H1 (cell line): Measurements from ENCODE around the gene SIRT5. TPM values are rescaled to one million over a fixed set of nuclear protein-coding genes. Genes with fewer than 3 reads are reported as not detected.

Source experiments
- CTCF ChIA-PET: fragments of 300-600 bp; sonication (Branson Sonifier 250); formaldehyde crosslinking; loops from one replicate; lab custom pipeline; 2021; ENCODE audit not compliant: partially characterized antibody; lab: Charles Lee
- POLR2A ChIA-PET: fragments of 300-600 bp; sonication (Branson Sonifier 250); formaldehyde crosslinking; loops from one replicate; lab custom pipeline; 2021; ENCODE audit warnings: inconsistent platforms; ENCODE audit not compliant: partially characterized antibody; lab: Charles Lee
- DNase-seq, 2 experiments: peaks; one replicate each; pipeline versions ENCODE4 v3.0.0 to v3.0.0-alpha.2; 2010 to 2022; ENCODE audit warnings: low spot score in 2 of 2, low read depth in 1 of 2, mixed read lengths in 1 of 2
- FAIRE-seq: peaks from 2 replicates; lab custom pipeline; 2011; peaks lifted over from hg19 to GRCh38; lab: Jason Lieb, UNC
- H2AFZ ChIP-seq: 2 replicates; pipeline ENCODE4 v1.8.1; 2012; ENCODE audit warnings: low read length, inconsistent platforms
- H2AK5ac ChIP-seq: 2 replicates; pipeline ENCODE4 v1.6.1; 2013; ENCODE audit warnings: low read depth, low read length
- H2BK120ac ChIP-seq: replicated peaks from 2 replicates; pipeline ENCODE3; 2013; ENCODE audit warnings: low read depth, low read length, inconsistent platforms
- H2BK12ac ChIP-seq: 2 replicates; pipeline ENCODE4 v1.6.1; 2013; ENCODE audit warnings: low read depth, low read length
- H2BK15ac ChIP-seq: 2 replicates; pipeline ENCODE4 v1.6.1; 2013; ENCODE audit warnings: low read length
- H2BK20ac ChIP-seq: 2 replicates; pipeline ENCODE4 v1.6.1; 2013; ENCODE audit warnings: low read length
- H2BK5ac ChIP-seq: 2 replicates; pipeline ENCODE4 v1.6.1; 2013; ENCODE audit warnings: low read depth, low read length
- H3K14ac ChIP-seq: 2 replicates; pipeline ENCODE4 v1.6.1; 2013; ENCODE audit warnings: inconsistent platforms; ENCODE audit not compliant: insufficient read length
- H3K18ac ChIP-seq: 2 replicates; pipeline ENCODE4 v1.6.1; 2013; ENCODE audit warnings: low read length; ENCODE audit errors: extremely low read depth
- H3K23ac ChIP-seq: 2 replicates; pipeline ENCODE4 v1.6.1; 2013; ENCODE audit warnings: inconsistent platforms; ENCODE audit not compliant: insufficient read length
- H3K23me2 ChIP-seq: 2 replicates; pipeline ENCODE4 v1.6.1; 2013; ENCODE audit warnings: low read depth, low read length
- H3K27ac ChIP-seq: 2 replicates; pipeline ENCODE4 v1.6.1; 2011; ENCODE audit warnings: low read depth, low read length, inconsistent platforms
- H3K27me3 ChIP-seq, 4 experiments: replicated peaks in 1 of 4; 1 replicate in 1 of 4; 2 replicates in 3 of 4; pipeline versions ENCODE4 v1.6.1 to v1.8.1; 2011 to 2013; ENCODE audit warnings: low read length in 3 of 4, mild to moderate bottlenecking in 3 of 4, inconsistent platforms in 2 of 4, mixed read lengths in 2 of 4, moderate library complexity in 1 of 4; ENCODE audit not compliant: control insufficient read depth in 3 of 4, insufficient read depth in 3 of 4; ENCODE audit errors: extremely low read depth in 1 of 4
- H3K36me3 ChIP-seq, 4 experiments: 2 replicates each; pipeline versions ENCODE4 v1.6.1 to v1.8.1; 2011 to 2013; ENCODE audit warnings: mild to moderate bottlenecking in 4 of 4, low read length in 3 of 4, moderate library complexity in 2 of 4, control low read depth in 1 of 4, inconsistent platforms in 1 of 4; ENCODE audit not compliant: insufficient read depth in 4 of 4, control insufficient read depth in 2 of 4
- H3K4ac ChIP-seq: replicated peaks from 2 replicates; pipeline ENCODE3; 2013; ENCODE audit warnings: low read length, low read depth, mixed read lengths, inconsistent platforms; ENCODE audit not compliant: insufficient read length
- H3K4me1 ChIP-seq, 4 experiments: replicated peaks in 1 of 4; 1 replicate in 1 of 4; 2 replicates in 3 of 4; pipeline versions ENCODE4 v1.6.1 to v1.8.1; 2011 to 2013; ENCODE audit warnings: low read length in 3 of 4, inconsistent platforms in 2 of 4, mixed read lengths in 1 of 4; ENCODE audit not compliant: insufficient read depth in 4 of 4, control insufficient read depth in 3 of 4
- H3K4me2 ChIP-seq, 2 experiments: 2 replicates each; pipeline versions ENCODE4 v1.6.1 to v1.8.1; 2011 to 2013; ENCODE audit warnings: low read depth in 2 of 2, low read length in 2 of 2, control low read depth in 1 of 2, inconsistent platforms in 1 of 2, mild to moderate bottlenecking in 1 of 2; ENCODE audit not compliant: insufficient read depth in 1 of 2
- H3K4me3 ChIP-seq, 4 experiments: fragments of 200-600, 300-600 bp in 1 of 4; sonication (generic), shearing (Covaris generic), sonication (Bioruptor Twin) in 1 of 4; 2 replicates each; pipeline versions ENCODE4 v1.5.1 to v1.8.1; 2011 to 2016; ENCODE audit warnings: low read length in 4 of 4, low read depth in 3 of 4, control low read depth in 2 of 4, inconsistent platforms in 2 of 4, mild to moderate bottlenecking in 2 of 4, mixed read lengths in 1 of 4, moderate library complexity in 1 of 4; ENCODE audit not compliant: insufficient read depth in 2 of 4; ENCODE audit errors: extremely low read depth in 1 of 4
- H3K56ac ChIP-seq: replicated peaks from 2 replicates; pipeline ENCODE3; 2013; ENCODE audit warnings: low read depth, mild to moderate bottlenecking, mixed read lengths, low read length, inconsistent platforms; ENCODE audit not compliant: insufficient read length
- H3K79me1 ChIP-seq: 2 replicates; pipeline ENCODE4 v1.6.1; 2013; ENCODE audit warnings: low read depth, low read length, control low read depth
- H3K79me2 ChIP-seq, 2 experiments: 2 replicates each; pipeline versions ENCODE4 v1.6.1 to v1.8.1; 2012 to 2013; ENCODE audit warnings: low read length in 2 of 2, mild to moderate bottlenecking in 2 of 2, inconsistent platforms in 1 of 2; ENCODE audit not compliant: insufficient read depth in 2 of 2, control insufficient read depth in 1 of 2
- H3K9ac ChIP-seq, 4 experiments: replicated peaks in 1 of 4; 1 replicate in 1 of 4; 2 replicates in 3 of 4; pipeline versions ENCODE4 v1.6.1 to v1.8.1; 2011 to 2013; ENCODE audit warnings: low read depth in 3 of 4, low read length in 3 of 4, control low read depth in 2 of 4, mild to moderate bottlenecking in 2 of 4, moderate library complexity in 2 of 4, inconsistent platforms in 1 of 4; ENCODE audit errors: extremely low read depth in 1 of 4
- H3K9me3 ChIP-seq, 2 experiments: 2 replicates each; pipeline versions ENCODE4 v1.6.1 to v1.8.1; 2012 to 2013; ENCODE audit warnings: mild to moderate bottlenecking in 2 of 2, moderate library complexity in 2 of 2, control low read depth in 1 of 2, inconsistent platforms in 1 of 2, low read depth in 1 of 2, low read length in 1 of 2, mixed read lengths in 1 of 2; ENCODE audit not compliant: insufficient read depth in 2 of 2
- H4K20me1 ChIP-seq, 2 experiments: replicated peaks in 1 of 2; 2 replicates each; pipeline versions ENCODE3 to v1.8.1; 2011 to 2013; ENCODE audit warnings: inconsistent platforms in 2 of 2, low read length in 2 of 2, mild to moderate bottlenecking in 1 of 2; ENCODE audit not compliant: insufficient read depth in 2 of 2, control insufficient read depth in 1 of 2
- H4K5ac ChIP-seq: 2 replicates; pipeline ENCODE4 v1.6.1; 2013; ENCODE audit warnings: low read length, low read depth, mixed read lengths, inconsistent platforms; ENCODE audit not compliant: insufficient read length
- H4K8ac ChIP-seq: 2 replicates; pipeline ENCODE4 v1.8.0; 2013; ENCODE audit warnings: mild to moderate bottlenecking, moderate library complexity, low read length, inconsistent platforms; ENCODE audit not compliant: insufficient read depth; ENCODE audit errors: extremely low read depth
- H4K91ac ChIP-seq: replicated peaks from 2 replicates; pipeline ENCODE3; 2013; ENCODE audit warnings: low read length, mixed read lengths, inconsistent platforms; ENCODE audit not compliant: insufficient read length
- CEBPB ChIP-seq: IDR thresholded peaks from 2 replicates; pipeline ENCODE4 v1.6.1; 2012; ENCODE audit warnings: low read depth, low read length
- CHD1 ChIP-seq: IDR thresholded peaks from 2 replicates; pipeline ENCODE4 v1.6.1; 2012; ENCODE audit warnings: low read depth, low read length, improper control_type of control experiment
- CHD2 ChIP-seq: IDR thresholded peaks from 2 replicates; pipeline ENCODE4 v1.6.1; 2012; ENCODE audit warnings: low read length, improper control_type of control experiment
- EZH2 ChIP-seq: fragments of 200-600 bp; sonication (generic); IDR thresholded peaks from 2 replicates; pipeline ENCODE4 v1.7.1; 2012; ENCODE audit warnings: low read depth, mild to moderate bottlenecking, moderate library complexity, low read length, inconsistent platforms; ENCODE audit not compliant: severe bottlenecking
- GABPA ChIP-seq: IDR thresholded peaks from 2 replicates; pipeline ENCODE4 v1.6.1; 2011; ENCODE audit warnings: mild to moderate bottlenecking, low read length, moderate library complexity, borderline replicate concordance; ENCODE audit not compliant: insufficient read depth
- GTF2F1 ChIP-seq: IDR thresholded peaks from 2 replicates; pipeline ENCODE4 v1.6.1; 2012; ENCODE audit warnings: low read depth, low read length, improper control_type of control experiment, borderline replicate concordance
- HDAC2 ChIP-seq, 2 experiments: fragments of 300-600 bp in 1 of 2; sonication (generic) in 1 of 2; IDR thresholded peaks; 2 replicates each; pipeline ENCODE4 v1.6.1; 2011 to 2012; ENCODE audit warnings: low read depth in 2 of 2, low read length in 2 of 2, mild to moderate bottlenecking in 2 of 2, moderate library complexity in 2 of 2, borderline replicate concordance in 1 of 2, inconsistent platforms in 1 of 2
- KDM4A ChIP-seq: IDR thresholded peaks from one replicate; pipeline ENCODE4 v1.7.1; 2012; ENCODE audit warnings: low read depth, mild to moderate bottlenecking, moderate library complexity, low read length, inconsistent platforms; ENCODE audit not compliant: severe bottlenecking
- RXRA ChIP-seq: IDR thresholded peaks from 2 replicates; pipeline ENCODE4 v1.6.1; 2011; ENCODE audit warnings: low read depth, mild to moderate bottlenecking, low read length, moderate library complexity; ENCODE audit not compliant: insufficient read depth
- SAP30 ChIP-seq: fragments of 300-600 bp; sonication (generic); IDR thresholded peaks from 2 replicates; pipeline ENCODE4 v1.7.1; 2012; ENCODE audit warnings: low read length, moderate library complexity, mild to moderate bottlenecking, inconsistent platforms; ENCODE audit not compliant: insufficient read depth, insufficient replicate concordance
- SIRT6 ChIP-seq: IDR thresholded peaks from one replicate; pipeline ENCODE4 v1.7.1; 2012; ENCODE audit warnings: low read length, inconsistent platforms
- SP4 ChIP-seq: IDR thresholded peaks from 2 replicates; pipeline ENCODE4 v1.6.1; 2012; ENCODE audit warnings: low read length, inconsistent platforms
- SUZ12 ChIP-seq: fragments of 200-600 bp; sonication (generic); IDR thresholded peaks from 2 replicates; pipeline ENCODE4 v1.6.1; 2012; ENCODE audit warnings: mild to moderate bottlenecking, inconsistent platforms, low read length, moderate library complexity, mixed read lengths
- ZNF274 ChIP-seq: IDR thresholded peaks from 2 replicates; pipeline ENCODE4 v1.7.0; 2012; ENCODE audit warnings: low read length, borderline replicate concordance; ENCODE audit errors: extremely low read depth
- WGBS, 2 experiments: shearing (Covaris generic) in 1 of 2; methylation state at CpG; one replicate each; pipeline versions ENCODE4 v1.1.6 to v1.1.7; 2013 to 2015; ENCODE audit warnings: low lambda C conversion rate in 2 of 2, mixed read lengths in 2 of 2, inconsistent platforms in 1 of 2, low coverage in 1 of 2, missing lambda C conversion rate in 1 of 2; ENCODE audit not compliant: insufficient replicate concordance in 2 of 2, insufficient coverage in 1 of 2, insufficient read length in 1 of 2; ENCODE audit errors: extremely low coverage in 1 of 2, missing lambda C conversion rate in 1 of 2; 5-methylcytosine and 5-hydroxymethylcytosine counted together
- polyA plus RNA-seq, 7 experiments: library from polyadenylated mRNA; depleted of rRNA in 3 of 7; stranded (reverse) in 5 of 7; unstranded in 2 of 7; fragments of >200 nt in 5 of 7; fragments of 200-250 nt in 2 of 7; gene quantifications; 1 replicate in 5 of 7; 2 replicates in 1 of 7; 4 replicates in 1 of 7; pipeline versions ENCODE4 v1.2.1 to v1.2.3, GENCODE V29; 2011 to 2013; ENCODE audit warnings: missing spikeins in 2 of 7, mixed read lengths in 2 of 7
- total RNA-seq: library from RNA; stranded (reverse); fragmentation: NEBNext Ultra II Directional; extraction: Animal tissue kit (Norgen Biotek cat#: 25700); gene quantifications from 2 replicates; pipeline ENCODE4 v1.2.1, GENCODE V29; 2021

SIRT5 gene
- total and polyA plus RNA-seq, 2 of the 8 experiments (the other 6 are each of a cell fraction or from before 2014, with no cell fraction given) = 7.4 to 14.7 TPM

DNA sequence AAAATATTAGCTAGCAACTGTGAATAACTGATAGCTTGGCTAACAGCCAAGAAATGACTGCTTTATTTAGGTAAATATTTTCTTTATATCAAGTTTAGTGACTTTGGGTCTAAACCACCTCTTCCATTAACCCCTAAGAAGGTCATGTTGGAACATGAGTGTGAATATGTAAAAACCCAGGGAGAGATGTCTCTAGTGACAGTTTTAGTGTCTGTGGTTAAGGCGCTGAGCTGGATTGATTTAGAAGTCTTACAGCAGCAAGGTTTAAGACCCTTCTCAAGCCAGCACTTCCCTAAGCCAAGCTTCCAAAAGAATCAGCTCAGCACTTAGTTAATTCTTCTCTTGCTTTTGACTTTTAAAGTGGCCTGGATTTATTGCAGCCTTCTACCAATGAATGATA is 11.4 kb upstream of the SIRT5 start:
- Histone ChIP-seq H4K91ac (no peak overlapping the region), H3K9me3 (no peaks in the 10 kb centered on the region), H3K79me1 (no peaks in the 10 kb centered on the region), H3K27me3 (no peaks in the 10 kb centered on the region), H4K20me1 (no peaks in the 10 kb centered on the region), H3K14ac (no peak overlapping the region), H2BK5ac (no peak overlapping the region), H3K23me2 (no peaks in the 10 kb centered on the region), H3K4me2 (no peak overlapping the region), H2BK12ac (no peak overlapping the region), H3K18ac (no peak overlapping the region), H2BK120ac (no peak overlapping the region), H2AFZ (no peak overlapping the region), H3K4me3 (no peak overlapping the region), H3K56ac (no peak overlapping the region), H3K23ac (no peak overlapping the region), H3K9ac (no peak overlapping the region), H3K4me1 (no peaks in the 10 kb centered on the region; a peak in 1 of 7 replicates), H2BK15ac (no peak overlapping the region), H4K5ac (no peak overlapping the region), H2BK20ac (no peak overlapping the region), H3K36me3 (no peaks in the 10 kb centered on the region), H3K27ac (no peak overlapping the region), H3K79me2 (no peaks in the 10 kb centered on the region), H3K4ac (no peak overlapping the region), H4K8ac (no peak overlapping the region), H2AK5ac (no peak overlapping the region)
- ChIA-PET POLR2A (interaction anchor here (1.2 to 4.8 kb wide), 3 partner anchors 9 to 141 kb away, joined by 4 to 16 read pairs (median 7); partner anchors contain the start of gene SIRT5), CTCF (interaction anchor here (1.1 to 3.4 kb wide), 4 partner anchors 10 to 118 kb away, joined by 3 to 24 read pairs (median 4); partner anchors contain the start of gene SIRT5)
- DNase-seq = no peak
- WGBS, 2 experiments = 100% methylated on average over 1 of the region's 1 CpG; no CpG with 5 or more reads in 1 of the 2 experiments
- FAIRE-seq = no peak
- no peak for TF ChIP-seq SAP30
- TF ChIP-seq RXRA = no peak
- TF ChIP-seq CEBPB = no peak
- TF ChIP-seq CHD1 = no peak
- no peak for TF ChIP-seq CHD2
- no peak for TF ChIP-seq SP4
- TF ChIP-seq HDAC2 (IDR thresholded peaks at IDR 0.05; ENCODE audit: borderline replicate concordance in 1 of 2, low read depth in 2 of 2, low read length in 2 of 2) = no peak
- TF ChIP-seq KDM4A = no peak
- TF ChIP-seq EZH2 = no peak
- TF ChIP-seq GTF2F1 = no peak
- no peak for TF ChIP-seq ZNF274
- no peak for TF ChIP-seq GABPA
- no peak for TF ChIP-seq SUZ12
- no peak for TF ChIP-seq SIRT6
